ENCODE data around the gene USP47. TPM values are rescaled to one million over a fixed set of nuclear protein-coding genes. Genes with fewer than 3 reads are reported as not detected.
A peak's percentile ranks its signal among the peaks of the same experiment; 100 is the strongest.

USP47 gene
- total and polyA plus RNA-seq, 7 donors = 31.3 to 132 (median 78.9) TPM

DNA sequence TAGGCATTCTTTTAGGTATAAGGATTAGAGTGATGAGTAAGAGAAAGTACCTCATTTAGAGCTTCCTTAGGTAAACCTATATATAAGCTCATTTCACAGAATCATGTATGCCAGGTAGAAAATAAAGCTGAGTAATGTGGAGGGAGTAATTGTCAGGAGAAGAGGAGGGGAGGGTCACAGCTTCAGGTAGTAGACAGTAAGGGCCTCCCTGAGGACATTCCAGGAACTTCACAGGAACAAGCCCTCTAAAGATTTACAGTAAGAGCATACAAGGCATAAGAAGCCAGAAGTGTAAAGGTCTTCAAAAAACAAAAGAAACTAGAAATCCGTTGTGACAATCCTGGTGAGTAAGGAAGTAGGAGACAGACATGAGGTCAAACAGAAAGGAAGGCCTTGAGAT is 57.6 kb downstream of the USP47 start:
- TF ChIP-seq, protein P1, sequence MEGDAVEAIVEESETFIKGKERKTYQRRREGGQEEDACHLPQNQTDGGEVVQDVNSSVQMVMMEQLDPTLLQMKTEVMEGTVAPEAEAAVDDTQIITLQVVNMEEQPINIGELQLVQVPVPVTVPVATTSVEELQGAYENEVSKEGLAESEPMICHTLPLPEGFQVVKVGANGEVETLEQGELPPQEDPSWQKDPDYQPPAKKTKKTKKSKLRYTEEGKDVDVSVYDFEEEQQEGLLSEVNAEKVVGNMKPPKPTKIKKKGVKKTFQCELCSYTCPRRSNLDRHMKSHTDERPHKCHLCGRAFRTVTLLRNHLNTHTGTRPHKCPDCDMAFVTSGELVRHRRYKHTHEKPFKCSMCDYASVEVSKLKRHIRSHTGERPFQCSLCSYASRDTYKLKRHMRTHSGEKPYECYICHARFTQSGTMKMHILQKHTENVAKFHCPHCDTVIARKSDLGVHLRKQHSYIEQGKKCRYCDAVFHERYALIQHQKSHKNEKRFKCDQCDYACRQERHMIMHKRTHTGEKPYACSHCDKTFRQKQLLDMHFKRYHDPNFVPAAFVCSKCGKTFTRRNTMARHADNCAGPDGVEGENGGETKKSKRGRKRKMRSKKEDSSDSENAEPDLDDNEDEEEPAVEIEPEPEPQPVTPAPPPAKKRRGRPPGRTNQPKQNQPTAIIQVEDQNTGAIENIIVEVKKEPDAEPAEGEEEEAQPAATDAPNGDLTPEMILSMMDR (IDR thresholded peaks at IDR 0.05) = no peak
- DNase-seq (no peak), ATAC-seq (peak in 1 of 4 donors; percentile 26)
- no peaks in the 10 kb centered on the region for H3K9me3 ChIP-seq
- no peaks in the 10 kb centered on the region for H3K27me3 ChIP-seq (ENCODE audit: insufficient read depth in 3 of 3, low read length in 2 of 3)
- no peaks in the 10 kb centered on the region for H3K4me1 ChIP-seq
- WGBS, 3 donors = 83 to 85% (median 85%) methylated on average over 1 of the region's 1 CpG
- no peak overlapping the region for H3K4me3 ChIP-seq
- intact Hi-C loops (cut with DNase I) = loop anchor here in 1 of 2 donors (10.0 kb wide), 1 partner anchor 55 kb away; the partner anchor contains the start of gene USP47
- peaks cover 3 to 86% of the 10 kb centered on the region in 2 donors for H3K36me3 ChIP-seq (ENCODE audit: insufficient read depth in 1 of 2, low read depth in 1 of 2)
- H3K27ac ChIP-seq = no peak overlapping the region

DNA sequence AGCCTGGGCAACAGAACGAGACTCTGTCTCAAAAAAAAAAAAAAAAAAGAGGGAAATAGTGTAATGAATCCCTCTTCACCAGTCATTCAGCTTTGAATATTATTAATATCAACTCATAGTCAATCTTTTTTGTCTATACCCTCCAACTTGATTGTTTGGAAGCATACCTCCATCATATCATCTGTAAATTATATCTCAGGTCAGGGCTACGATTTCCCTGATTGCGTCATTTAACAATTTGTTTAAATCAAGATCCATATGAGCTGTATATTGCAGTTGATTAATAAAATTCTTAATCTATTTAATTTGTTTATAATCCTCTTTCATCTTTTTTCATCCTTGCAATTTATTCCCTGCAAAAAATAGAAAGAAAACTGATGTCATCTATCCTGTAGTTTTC is 60.2 kb downstream of the USP47 start:
- no peak overlapping the region for H3K27ac ChIP-seq
- no peaks in the 10 kb centered on the region for H3K9me3 ChIP-seq
- H3K27me3 ChIP-seq (ENCODE audit: insufficient read depth in 3 of 3, low read length in 2 of 3) = no peaks in the 10 kb centered on the region
- DNase-seq (no peak), ATAC-seq (no peak)
- intact Hi-C loops (cut with DNase I) = no loop called here
- H3K36me3 ChIP-seq (ENCODE audit: insufficient read depth in 1 of 2, low read depth in 1 of 2) = peaks cover 3 to 85% of the 10 kb centered on the region in 2 donors
- WGBS, 3 donors = 83 to 94% (median 86%) methylated on average over 3 of the region's 3 CpGs
- H3K4me1 ChIP-seq = no peaks in the 10 kb centered on the region
- H3K4me3 ChIP-seq = no peak overlapping the region
- TF ChIP-seq, protein P1 (IDR thresholded peaks at IDR 0.05) = no peak

DNA sequence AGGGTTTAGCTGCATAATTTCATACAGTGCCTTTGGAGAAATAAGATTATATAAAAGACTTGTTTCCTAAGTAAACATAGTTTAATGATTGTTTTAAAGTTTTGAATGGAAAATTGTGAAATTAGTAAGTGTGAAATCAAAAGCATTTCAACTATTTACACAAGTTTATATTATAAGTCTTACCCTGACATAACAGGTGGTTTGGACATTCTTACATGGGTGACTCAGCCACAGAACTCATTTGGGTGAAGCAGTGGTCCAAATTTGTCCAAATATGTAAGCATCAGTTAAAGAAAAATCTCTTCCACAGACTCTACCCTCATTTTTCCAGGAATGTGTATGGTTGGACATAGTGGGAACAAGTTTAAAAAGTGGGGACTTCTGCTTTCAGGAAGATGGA is 68.0 kb downstream of the USP47 start:
- no peak for DNase-seq
- H3K36me3 ChIP-seq (ENCODE audit: insufficient read depth in 1 of 2, low read depth in 1 of 2) = peaks cover 2 to 59% of the 10 kb centered on the region in 2 donors
- no peak overlapping the region for H3K27ac ChIP-seq
- TF ChIP-seq, protein P1 (IDR thresholded peaks at IDR 0.05) = no peak
- no peak overlapping the region for H3K4me3 ChIP-seq
- H3K27me3 ChIP-seq (ENCODE audit: insufficient read depth in 3 of 3, low read length in 2 of 3) = no peaks in the 10 kb centered on the region
- intact Hi-C loops (cut with DNase I) = no loop called here
- H3K9me3 ChIP-seq = no peaks in the 10 kb centered on the region
- ATAC-seq = no peak
- no peaks in the 10 kb centered on the region for H3K4me1 ChIP-seq

DNA sequence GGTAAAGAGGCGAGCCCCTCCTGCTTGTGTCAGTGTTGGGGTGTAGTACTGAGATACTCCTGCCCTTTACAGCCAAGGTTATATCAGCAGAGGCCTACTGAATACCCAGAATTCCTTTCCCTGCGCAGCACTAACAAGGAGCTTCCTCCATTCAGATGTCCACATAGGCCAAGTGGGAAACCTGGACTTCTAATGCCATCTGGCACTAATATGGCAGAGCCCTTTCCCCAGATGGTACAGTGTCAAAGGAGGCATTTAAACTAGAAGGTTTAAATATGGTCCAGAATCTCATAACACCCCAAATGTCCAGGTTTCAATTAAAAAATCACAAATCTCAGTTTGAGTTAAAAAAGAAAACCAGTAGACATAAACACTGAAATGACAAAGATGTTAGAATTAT is 68.8 kb downstream of the USP47 start:
- Histone ChIP-seq H3K4me3 (no peak overlapping the region), H3K4me1 (no peaks in the 10 kb centered on the region), H3K36me3 (ENCODE audit: insufficient read depth in 1 of 2, low read depth in 1 of 2) (peaks cover 2 to 55% of the 10 kb centered on the region in 2 donors), H3K9me3 (no peaks in the 10 kb centered on the region), H3K27ac (peak overlapping the region; percentile 19), H3K27me3 (ENCODE audit: insufficient read depth in 3 of 3, low read length in 2 of 3) (no peaks in the 10 kb centered on the region)
- WGBS, 3 donors = 94 to 97% (median 96%) methylated on average over 2 of the region's 2 CpGs
- TF ChIP-seq, protein P1 (IDR thresholded peaks at IDR 0.05) = no peak
- ATAC-seq = no peak
- DNase-seq = no peak
- intact Hi-C loops (cut with DNase I) = no loop called here

DNA sequence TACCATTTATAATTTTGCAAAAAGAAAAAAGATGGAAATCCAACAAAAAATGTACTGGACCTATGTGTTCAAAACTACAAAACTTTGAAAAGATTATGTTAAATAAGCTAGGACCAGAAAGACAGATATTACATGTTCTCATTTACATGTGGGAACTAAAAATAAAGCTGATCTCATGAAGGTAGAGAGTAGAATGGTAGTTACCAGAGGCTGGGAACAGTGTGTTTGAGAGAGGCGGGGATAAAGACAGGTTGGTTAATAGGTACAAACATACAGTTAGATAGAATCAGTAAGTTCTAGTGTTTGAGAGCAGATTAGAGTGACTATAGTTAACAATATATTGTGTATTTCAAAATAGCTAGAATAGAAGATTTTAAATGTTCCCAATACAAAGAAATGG is 71.6 kb downstream of the USP47 start:
- ATAC-seq = peak in 1 of 4 donors; percentile 39
- 94 to 97% (median 94%) methylated on average over 1 of the region's 1 CpG for WGBS, 3 donors

More for the DNA sequence above, 71.6 kb downstream of the USP47 start:
- Histone ChIP-seq H3K36me3 (ENCODE audit: insufficient read depth in 1 of 2, low read depth in 1 of 2) (peaks cover 0 to 26% of the 10 kb centered on the region in 2 donors), H3K9me3 (no peaks in the 10 kb centered on the region), H3K27me3 (ENCODE audit: insufficient read depth in 3 of 3, low read length in 2 of 3) (no peaks in the 10 kb centered on the region), H3K4me1 (peaks cover 11% of the 10 kb centered on the region), H3K27ac (peak overlapping the region; percentile 20), H3K4me3 (no peak overlapping the region)
- intact Hi-C loops (cut with DNase I) = no loop called here
- DNase-seq = no peak
- TF ChIP-seq, protein P1 (IDR thresholded peaks at IDR 0.05) = no peak

All from psoas muscle (tissue), 8 donors.